Adipocyte (in vitro differentiated cells): ENCODE measurements around the gene PARP11.
"Not testable (repeated sequence)": the region's sequence is repeated elsewhere in the genome, so short reads cannot be mapped to it uniquely, and the experiment has no call there.

ENCODE experiments used
- DNase-seq: peaks from one replicate; pipeline ENCODE4 v3.0.0-alpha.2; 2015; ENCODE audit warnings: low read depth
- H3K27me3 ChIP-seq: replicated peaks from 2 replicates; pipeline ENCODE4 v1.7.0; 2013; ENCODE audit warnings: mild to moderate bottlenecking, low read length, moderate library complexity; ENCODE audit not compliant: control insufficient read depth, insufficient read depth
- H3K36me3 ChIP-seq: 2 replicates; pipeline ENCODE4 v1.7.0; 2013; ENCODE audit warnings: low read length, mild to moderate bottlenecking, moderate library complexity; ENCODE audit not compliant: control insufficient read depth, insufficient read depth, severe bottlenecking
- H3K4me1 ChIP-seq: 2 replicates; pipeline ENCODE4 v1.7.0; 2013; ENCODE audit warnings: mild to moderate bottlenecking, low read length, moderate library complexity; ENCODE audit not compliant: control insufficient read depth, insufficient read depth
- H3K4me3 ChIP-seq: 2 replicates; pipeline ENCODE4 v1.7.0; 2013; ENCODE audit warnings: mild to moderate bottlenecking, low read length, moderate library complexity
- H3K9ac ChIP-seq: 2 replicates; pipeline ENCODE4 v1.7.0; 2013; ENCODE audit warnings: mild to moderate bottlenecking, low read length, moderate library complexity
- H3K9me3 ChIP-seq: 2 replicates; pipeline ENCODE4 v1.7.0; 2013; ENCODE audit warnings: mild to moderate bottlenecking, low read length, moderate library complexity; ENCODE audit not compliant: control insufficient read depth

PARP11 gene

DNA sequence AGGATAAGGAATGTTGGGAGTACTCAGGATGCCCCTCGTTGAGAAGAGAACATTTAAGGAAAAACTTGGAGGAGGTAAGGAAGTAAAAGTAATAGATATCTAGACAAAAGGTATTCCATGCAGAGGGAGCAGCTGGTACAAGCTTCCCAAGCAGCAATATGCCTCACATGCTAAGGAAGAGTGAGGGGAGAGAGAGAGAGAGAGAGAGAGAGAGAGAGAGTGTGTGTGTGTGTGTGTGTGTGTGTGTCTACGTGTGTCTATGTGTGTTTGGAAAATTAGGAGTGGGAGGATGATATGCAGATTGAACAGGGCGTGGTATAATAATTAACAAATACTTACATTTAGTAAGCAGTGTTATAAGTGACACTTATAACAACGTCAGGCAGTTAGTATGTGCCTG, 9.2 kb upstream of the PARP11 start:
- DNase-seq, result no peak
- peaks cover 5% of the 10 kb centered on the region for H3K27me3 ChIP-seq
- no peak overlapping the region for H3K9ac ChIP-seq
- peaks cover 4% of the 10 kb centered on the region for H3K4me1 ChIP-seq
- peaks cover 5% of the 10 kb centered on the region for H3K9me3 ChIP-seq
- H3K36me3 ChIP-seq, result no peaks in the 10 kb centered on the region
- no peak overlapping the region for H3K4me3 ChIP-seq

GRCh38 chr12:3881281-3881950, 8.2 kb upstream of the PARP11 start:
- DNase-seq, result no peak
- Histone ChIP-seq H3K4me1 (peaks cover 4% of the 10 kb centered on the region), H3K36me3 (no peaks in the 10 kb centered on the region), H3K4me3 (no peak overlapping the region), H3K9me3 (peaks cover 5% of the 10 kb centered on the region), H3K9ac (no peak overlapping the region), H3K27me3 (peaks cover 5% of the 10 kb centered on the region)

DNA sequence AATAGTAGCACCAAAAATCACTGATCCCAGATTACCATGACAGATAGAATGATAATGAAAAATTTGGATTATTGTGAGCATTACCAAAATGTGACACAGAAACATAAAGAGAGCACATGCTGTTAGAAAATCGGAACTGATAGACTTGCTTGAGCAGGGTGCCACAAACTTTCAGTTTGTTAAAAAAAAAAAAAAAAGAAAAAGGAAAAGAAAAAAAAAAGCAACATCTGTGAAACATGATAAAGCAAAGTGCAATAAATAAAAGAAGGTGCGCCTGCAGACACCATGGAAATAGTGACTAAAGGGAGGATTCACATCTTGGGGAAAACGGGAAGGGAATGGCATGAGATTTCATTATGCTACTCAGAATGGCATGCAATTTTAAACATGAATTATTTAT, 6.6 kb upstream of the PARP11 start:
- H3K4me1 ChIP-seq, result no peaks in the 10 kb centered on the region
- DNase-seq, result no peak
- peaks cover 5% of the 10 kb centered on the region for H3K27me3 ChIP-seq
- no peaks in the 10 kb centered on the region for H3K36me3 ChIP-seq
- no peak overlapping the region for H3K4me3 ChIP-seq
- no peak overlapping the region for H3K9ac ChIP-seq
- peaks cover 5% of the 10 kb centered on the region for H3K9me3 ChIP-seq

GRCh38 chr12:3871356-3871755, 1.8 kb downstream of the PARP11 start:
- no peaks in the 10 kb centered on the region for H3K27me3 ChIP-seq
- no peaks in the 10 kb centered on the region for H3K36me3 ChIP-seq
- peaks cover 18% of the 10 kb centered on the region for H3K4me1 ChIP-seq
- no peak overlapping the region for H3K9ac ChIP-seq
- H3K9me3 ChIP-seq, result no peaks in the 10 kb centered on the region
- peak overlapping the region; percentile 88 for H3K4me3 ChIP-seq
- DNase-seq, result no peak

- H3K36me3 ChIP-seq, result no peaks in the 10 kb centered on the region
- peaks cover 18% of the 10 kb centered on the region for H3K4me1 ChIP-seq
- no peaks in the 10 kb centered on the region for H3K27me3 ChIP-seq
- no peak overlapping the region for H3K4me3 ChIP-seq
- peak; percentile 7 for DNase-seq
- no peak overlapping the region for H3K9ac ChIP-seq
- H3K9me3 ChIP-seq, result peaks cover 15% of the 10 kb centered on the region
These were observed 3.3 kb downstream of the PARP11 start for GRCh38 chr12:3869865-3870264.

GRCh38 chr12:3869433-3869832, 3.8 kb downstream of the PARP11 start:
- no peak for DNase-seq
- Histone ChIP-seq H3K9ac (no peak overlapping the region), H3K27me3 (no peaks in the 10 kb centered on the region), H3K9me3 (peaks cover 18% of the 10 kb centered on the region), H3K36me3 (no peaks in the 10 kb centered on the region), H3K4me1 (peaks cover 18% of the 10 kb centered on the region), H3K4me3 (no peak overlapping the region)

GRCh38 chr12:3863756-3864155, 9.4 kb downstream of the PARP11 start:
- Histone ChIP-seq H3K9ac (no peak overlapping the region), H3K36me3 (no peaks in the 10 kb centered on the region), H3K27me3 (no peaks in the 10 kb centered on the region), H3K9me3 (peaks cover 18% of the 10 kb centered on the region), H3K4me1 (no peaks in the 10 kb centered on the region), H3K4me3 (no peak overlapping the region)
- DNase-seq, result no peak

DNA sequence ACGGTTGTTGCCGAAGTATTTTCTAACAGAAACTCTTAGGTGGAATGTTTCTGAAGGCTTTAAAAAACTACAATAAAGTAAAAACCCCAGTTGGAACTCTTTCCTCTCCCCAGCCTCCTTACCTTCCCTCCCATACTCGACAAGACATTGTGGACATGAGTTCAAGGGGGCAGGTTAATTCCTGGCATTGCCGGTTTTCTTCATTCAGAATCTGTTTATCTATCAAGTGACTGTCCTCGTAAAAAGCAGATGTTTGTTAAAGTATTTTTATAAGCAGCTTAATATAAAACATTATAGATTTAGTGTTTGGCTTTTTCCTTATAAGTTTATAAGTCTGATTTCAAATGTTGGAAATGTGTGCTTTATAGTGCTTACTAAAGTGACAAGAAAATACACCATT, 30.7 kb downstream of the PARP11 start:
- DNase-seq, result no peak
- Histone ChIP-seq H3K9me3 (no peaks in the 10 kb centered on the region), H3K4me1 (no peaks in the 10 kb centered on the region), H3K9ac (no peak overlapping the region), H3K36me3 (no peaks in the 10 kb centered on the region), H3K27me3 (no peaks in the 10 kb centered on the region), H3K4me3 (no peak overlapping the region)

DNA sequence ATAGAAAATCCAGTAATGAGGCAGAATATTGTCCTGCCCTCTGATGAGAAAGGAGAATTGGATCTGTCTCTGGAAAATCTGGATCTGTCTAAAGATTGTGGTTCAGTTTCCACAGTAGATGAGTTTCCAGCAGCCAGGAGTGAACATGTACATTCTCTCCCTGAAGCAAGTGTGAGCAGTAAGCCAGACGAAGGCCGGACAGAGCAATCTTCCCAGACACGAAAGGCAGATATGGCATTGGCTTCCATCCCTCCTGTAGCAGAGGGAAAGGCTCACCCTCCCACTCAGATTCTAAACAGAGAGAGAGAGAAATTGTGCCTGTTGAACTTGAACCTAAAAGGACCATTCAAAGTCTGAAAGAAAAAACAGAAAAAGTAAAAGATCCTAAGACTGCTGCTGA, 31.4 kb downstream of the PARP11 start:
- H3K9ac ChIP-seq, result no peak overlapping the region
- DNase-seq, result no peak
- no peak overlapping the region for H3K4me3 ChIP-seq
- H3K27me3 ChIP-seq, result no peaks in the 10 kb centered on the region
- H3K36me3 ChIP-seq, result no peaks in the 10 kb centered on the region
- no peaks in the 10 kb centered on the region for H3K4me1 ChIP-seq
- H3K9me3 ChIP-seq, result no peaks in the 10 kb centered on the region

GRCh38 chr12:3840833-3841232, 32.4 kb downstream of the PARP11 start:
- not testable (repeated sequence) for H3K4me3 ChIP-seq, H3K4me1 ChIP-seq, H3K27me3 ChIP-seq, H3K9me3 ChIP-seq, H3K9ac ChIP-seq, DNase-seq, H3K36me3 ChIP-seq

- not testable (repeated sequence) for DNase-seq, H3K4me1 ChIP-seq, H3K9me3 ChIP-seq, H3K4me3 ChIP-seq, H3K36me3 ChIP-seq, H3K9ac ChIP-seq, H3K27me3 ChIP-seq
These were observed 33.5 kb downstream of the PARP11 start for GRCh38 chr12:3839745-3840144.
